HCT116 (cell line): ENCODE results near the gene DAAM1. TPM values are rescaled to one million over a fixed set of nuclear protein-coding genes. Genes with fewer than 3 reads are reported as not detected.

Source experiments
- ATAC-seq: fragments of 200-7000 bp; cut with Tn5 transposase; 2 replicates; pipeline ENCODE4 v1.9.1; 2020; ENCODE audit warnings: mild to moderate bottlenecking, moderate library complexity
- BruUV-seq: library from RNA; stranded (reverse); fragments of 400-500 nt; replicated peaks from 2 replicates; lab custom pipeline; 2021; lab: Mats Ljungman, UMichigan
- CTCF ChIA-PET: fragments of 300-600 bp; sonication (Branson Sonifier 250); formaldehyde crosslinking; loops from one replicate; lab custom pipeline; 2021; ENCODE audit warnings: antibody characterized with exemption; lab: Charles Lee
- POLR2A ChIA-PET: fragments of 300-600, 350-600 bp; sonication (Branson Sonifier 250); formaldehyde crosslinking; loops from one replicate; lab custom pipeline; 2021; ENCODE audit warnings: antibody characterized with exemption; lab: Charles Lee
- RAD21 ChIA-PET, 2 experiments: fragments of 300-600 bp; sonication (Branson Sonifier 250); formaldehyde crosslinking; loops; one replicate each; lab custom pipeline; 2023; ENCODE audit warnings: low total read pairs in 2 of 2; ENCODE audit not compliant: uncharacterized antibody in 2 of 2, unreplicated experiment in 2 of 2, low non-redundant PET in 1 of 2; lab: Charles Lee
- DNase-seq: peaks from one replicate; pipeline ENCODE4 v3.0.0-alpha.2; 2010; ENCODE audit warnings: low read depth, low spot score
- H2AFZ ChIP-seq: fragments of 200-600 bp; shearing (Covaris generic), sonication (generic); 2 replicates; pipeline ENCODE4 v1.6.1; 2017; ENCODE audit warnings: low read depth, mixed run types, mixed read lengths, antibody characterized with exemption, low read length; ENCODE audit not compliant: poor library complexity, severe bottlenecking
- H3K27ac ChIP-seq: 2 replicates; pipeline ENCODE4 v1.5.1; 2012; ENCODE audit warnings: low read depth, low read length
- H3K27me3 ChIP-seq: fragments of 200-600 bp; sonication (generic); 2 replicates; pipeline ENCODE4 v1.6.1; 2016; ENCODE audit warnings: mixed run types, low read length, mixed read lengths; ENCODE audit not compliant: insufficient read depth
- H3K36me3 ChIP-seq, 2 experiments: fragments of 200-500 bp in 1 of 2; fragments of 200-600 bp in 1 of 2; sonication (Bioruptor generic) in 1 of 2; sonication (generic) in 1 of 2; 2 replicates each; pipeline versions ENCODE4 v1.5.1 to v1.6.1; 2014 to 2016; ENCODE audit warnings: low read length in 2 of 2, inconsistent platforms in 1 of 2, mixed read lengths in 1 of 2, mixed run types in 1 of 2; ENCODE audit not compliant: insufficient read depth in 2 of 2, control insufficient read depth in 1 of 2
- H3K4me1 ChIP-seq, 2 experiments: fragments of 200-600 bp in 1 of 2; sonication (generic) in 1 of 2; 2 replicates each; pipeline versions ENCODE4 v1.5.1 to v1.6.1; 2012 to 2017; ENCODE audit warnings: low read length in 2 of 2, inconsistent platforms in 1 of 2, mild to moderate bottlenecking in 1 of 2, mixed read lengths in 1 of 2, mixed run types in 1 of 2, moderate library complexity in 1 of 2; ENCODE audit not compliant: insufficient read depth in 2 of 2, control insufficient read depth in 1 of 2
- H3K4me2 ChIP-seq: fragments of 200-600 bp; sonication (generic); 2 replicates; pipeline ENCODE4 v1.6.1; 2017; ENCODE audit warnings: mixed run types, low read length, mixed read lengths
- H3K4me3 ChIP-seq, 2 experiments: fragments of 200-600 bp in 1 of 2; sonication (generic) in 1 of 2; replicated peaks in 1 of 2; 2 replicates each; pipeline ENCODE4 v1.5.1; 2011 to 2016; ENCODE audit warnings: low read length in 2 of 2, control low read depth in 1 of 2, low read depth in 1 of 2, mild to moderate bottlenecking in 1 of 2, mixed read lengths in 1 of 2, mixed run types in 1 of 2
- H3K79me2 ChIP-seq: fragments of 200-600 bp; sonication (generic); 2 replicates; pipeline ENCODE4 v1.6.1; 2017; ENCODE audit warnings: mild to moderate bottlenecking, mixed run types, low read length, moderate library complexity, mixed read lengths; ENCODE audit not compliant: insufficient read depth
- H3K9ac ChIP-seq: fragments of 200-600 bp; sonication (generic); 2 replicates; pipeline ENCODE4 v1.6.1; 2016; ENCODE audit warnings: low read length, mixed read lengths
- H3K9me2 ChIP-seq: fragments of 200-600 bp; sonication (generic), shearing (Covaris generic); 2 replicates; pipeline ENCODE4 v1.6.1; 2017; ENCODE audit warnings: mixed run types, mild to moderate bottlenecking, moderate library complexity; ENCODE audit not compliant: insufficient read depth
- H3K9me3 ChIP-seq, 2 experiments: fragments of 200-500 bp in 1 of 2; fragments of 200-600 bp in 1 of 2; sonication (Bioruptor generic) in 1 of 2; sonication (generic) in 1 of 2; 2 replicates each; pipeline ENCODE4 v1.6.1; 2014 to 2017; ENCODE audit warnings: low read length in 2 of 2, mixed read lengths in 2 of 2, inconsistent platforms in 1 of 2, low read depth in 1 of 2, mild to moderate bottlenecking in 1 of 2, mixed run types in 1 of 2, moderate library complexity in 1 of 2; ENCODE audit not compliant: control insufficient read depth in 1 of 2, insufficient read depth in 1 of 2
- H4K20me1 ChIP-seq: fragments of 200-600 bp; sonication (generic), shearing (Covaris generic); 2 replicates; pipeline ENCODE4 v1.6.1; 2017; ENCODE audit warnings: mixed run types, mild to moderate bottlenecking, moderate library complexity; ENCODE audit not compliant: insufficient read depth
- ATF3 ChIP-seq: IDR thresholded peaks from 2 replicates; pipeline ENCODE4 v1.6.1; 2012
- ELF1 ChIP-seq: IDR thresholded peaks from 2 replicates; pipeline ENCODE4 v1.6.1; 2012; ENCODE audit warnings: low read depth, borderline replicate concordance
- FOSL1 ChIP-seq: IDR thresholded peaks from 2 replicates; pipeline ENCODE4 v1.6.1; 2012; ENCODE audit warnings: low read depth
- JUND ChIP-seq: IDR thresholded peaks from 2 replicates; pipeline ENCODE4 v1.6.1; 2012
- POLR2AphosphoS5 ChIP-seq: IDR thresholded peaks from 2 replicates; pipeline ENCODE4 v1.6.1; 2011; ENCODE audit warnings: mild to moderate bottlenecking, low read depth, low read length, moderate library complexity
- REST ChIP-seq: IDR thresholded peaks from 2 replicates; pipeline ENCODE4 v1.6.1; 2012; ENCODE audit warnings: low read depth
- SIN3A ChIP-seq: IDR thresholded peaks from 2 replicates; pipeline ENCODE4 v1.6.1; 2012; ENCODE audit warnings: low read depth
- SRF ChIP-seq: IDR thresholded peaks from 2 replicates; pipeline ENCODE4 v1.6.1; 2012; ENCODE audit warnings: low read depth
- YY1 ChIP-seq: IDR thresholded peaks from 2 replicates; pipeline ENCODE4 v1.6.1; 2011; ENCODE audit warnings: low read length, low read depth, moderate library complexity, mild to moderate bottlenecking; ENCODE audit not compliant: insufficient replicate concordance; ENCODE audit errors: extremely low read depth
- ZBTB33 ChIP-seq: IDR thresholded peaks from 2 replicates; pipeline ENCODE4 v1.6.1; 2011; ENCODE audit warnings: mild to moderate bottlenecking, low read length, moderate library complexity; ENCODE audit not compliant: insufficient replicate concordance; ENCODE audit errors: extremely low read depth
- ZNF274 ChIP-seq: fragments of 200-500 bp; sonication (Bioruptor generic); IDR thresholded peaks from 2 replicates; pipeline ENCODE4 v1.6.1; 2014; ENCODE audit warnings: mild to moderate bottlenecking, low read depth, low read length, inconsistent platforms
- intact Hi-C: fragments of 100-400 bp; cut with micrococcal nuclease; formaldehyde crosslinking; loops from 2 replicates; pipeline ENCODE4 v1.10.0; 2022
- total RNA-seq: library from RNA; stranded (reverse); gene quantifications from one replicate; pipeline ENCODE4 v1.2.1, GENCODE V29; 2021; ENCODE audit not compliant: unreplicated experiment

The DAAM1 gene
- total RNA-seq, 1 experiment from 2014 or later, result 10.7 TPM

GRCh38 chr14:59271734-59272133, 83.3 kb downstream of the DAAM1 start:
- H3K4me2 ChIP-seq, result no peak overlapping the region
- BruUV-seq, result no TSS peak
- ATAC-seq (no peak), DNase-seq (no peak)
- no peak overlapping the region for H3K27ac ChIP-seq
- no peak overlapping the region for H3K9ac ChIP-seq
- H3K27me3 ChIP-seq, result no peaks in the 10 kb centered on the region
- POLR2A ChIA-PET, result no interaction called here
- CTCF ChIA-PET, result interaction anchor here (1.0 kb wide), 1 partner anchor 9 kb away, joined by 3 read pairs; no protein-coding TSS in a partner anchor
- no peaks in the 10 kb centered on the region for H3K36me3 ChIP-seq
- intact Hi-C loops, result no loop called here
- no peaks in the 10 kb centered on the region for H3K79me2 ChIP-seq
- no peaks in the 10 kb centered on the region for H3K9me2 ChIP-seq
- peaks cover 34 to 58% of the 10 kb centered on the region in 2 experiments for H3K4me1 ChIP-seq
- H4K20me1 ChIP-seq, result no peaks in the 10 kb centered on the region
- no peak overlapping the region for H2AFZ ChIP-seq
- RAD21 ChIA-PET, result no interaction called here
- H3K4me3 ChIP-seq, result no peak overlapping the region
- TF ChIP-seq ELF1, result no peak
- no peak for TF ChIP-seq JUND
- no peak for TF ChIP-seq FOSL1
- no peak for TF ChIP-seq SRF
- TF ChIP-seq YY1, result no peak
- no peak for TF ChIP-seq POLR2AphosphoS5
- TF ChIP-seq ATF3, result no peak
- TF ChIP-seq SIN3A, result no peak
- TF ChIP-seq REST, result no peak
- no peak for TF ChIP-seq ZBTB33
- no peak for TF ChIP-seq ZNF274
- TF ChIP-seq, all 23 proteins: peak for 0
- H3K9me3 ChIP-seq, result no peaks in the 10 kb centered on the region
